CD4-positive, alpha-beta T cell (primary cell): ENCODE data around the gene SOS2. TPM values are rescaled to one million over a fixed set of nuclear protein-coding genes. Genes with fewer than 3 reads are reported as not detected.

Experiments
- ATAC-seq: fragments of 200-7000 bp; cut with Tn5 transposase; one replicate; pipeline ENCODE4 v1.10.0; 2022; ENCODE audit warnings: mild to moderate bottlenecking; ENCODE audit not compliant: poor library complexity
- CTCF ChIA-PET: fragments of 350-600 bp; sonication (Branson Sonifier 250); formaldehyde crosslinking; loops from one replicate; lab custom pipeline; 2021; ENCODE audit warnings: antibody characterized with exemption, inconsistent platforms; lab: Charles Lee
- POLR2A ChIA-PET: fragments of 350-600 bp; sonication (Branson Sonifier 250); formaldehyde crosslinking; loops from one replicate; lab custom pipeline; 2021; ENCODE audit warnings: antibody characterized with exemption, inconsistent platforms; lab: Charles Lee
- DNase-seq, 14 experiments: peaks; one replicate each; pipeline ENCODE4 v3.0.0-alpha.2; 2013 to 2020; ENCODE audit warnings: mixed read lengths in 2 of 14
- H3K27ac ChIP-seq, 2 donors: one replicate each; pipeline versions ENCODE4 v1.5.1 to v1.7.0; 2013; ENCODE audit warnings: low read length in 2 of 2, low read depth in 1 of 2, mild to moderate bottlenecking in 1 of 2
- H3K27me3 ChIP-seq, 2 experiments: 1 replicate in 1 of 2; 2 replicates in 1 of 2; pipeline versions ENCODE4 v1.6.1 to v1.7.0; 2013; ENCODE audit warnings: low read length in 2 of 2, control low read depth in 1 of 2, mild to moderate bottlenecking in 1 of 2, moderate library complexity in 1 of 2; ENCODE audit not compliant: insufficient read depth in 2 of 2, control insufficient read depth in 1 of 2
- H3K36me3 ChIP-seq: one replicate; pipeline ENCODE4 v1.6.1; 2013; ENCODE audit warnings: low read length, control low read depth; ENCODE audit not compliant: insufficient read depth
- H3K4me1 ChIP-seq: one replicate; pipeline ENCODE4 v1.6.1; 2013; ENCODE audit warnings: low read length, control low read depth; ENCODE audit not compliant: insufficient read depth
- H3K4me3 ChIP-seq: one replicate; pipeline ENCODE4 v1.5.1; 2013; ENCODE audit warnings: mild to moderate bottlenecking, low read length, moderate library complexity
- H3K9me3 ChIP-seq, 2 experiments: 1 replicate in 1 of 2; 2 replicates in 1 of 2; pipeline versions ENCODE4 v1.6.1 to v1.7.0; 2013; ENCODE audit warnings: low read length in 2 of 2, mild to moderate bottlenecking in 2 of 2, control low read depth in 1 of 2, moderate library complexity in 1 of 2; ENCODE audit not compliant: control insufficient read depth in 1 of 2, insufficient read depth in 1 of 2
- H3K27ac Mint-ChIP-seq: one replicate; pipeline ENCODE4 v1.8.0; 2020; ENCODE audit warnings: mixed read lengths
- H3K27me3 Mint-ChIP-seq: one replicate; pipeline ENCODE4 v1.8.0; 2021; ENCODE audit warnings: mixed read lengths
- H3K36me3 Mint-ChIP-seq: one replicate; pipeline ENCODE4 v1.8.0; 2021; ENCODE audit warnings: low read depth, mixed read lengths
- H3K4me1 Mint-ChIP-seq: one replicate; pipeline ENCODE4 v1.8.0; 2021; ENCODE audit warnings: low read depth, mixed read lengths
- H3K4me3 Mint-ChIP-seq: one replicate; pipeline ENCODE4 v1.8.0; 2020; ENCODE audit warnings: mild to moderate bottlenecking, mixed read lengths
- H3K9me3 Mint-ChIP-seq: one replicate; pipeline ENCODE4 v1.8.0; 2020; ENCODE audit warnings: mixed read lengths
- CTCF ChIP-seq: fragments of 200-600 bp; IDR thresholded peaks from one replicate; pipeline ENCODE4 v1.8.0; 2022; ENCODE audit warnings: antibody characterized with exemption, mild to moderate bottlenecking
- intact Hi-C, 2 experiments: fragments of 100-400 bp; cut with DNase I in 1 of 2; cut with micrococcal nuclease in 1 of 2; formaldehyde crosslinking; loops; one replicate each; pipeline versions ENCODE4 v1.15.1 to v1.9.0; 2023 to 2025; cut with DNase I, micrococcal nuclease
- total RNA-seq, 174 experiments: library from RNA in 2 of 174; stranded (reverse) in 2 of 174; gene quantifications; one replicate each; pipeline ENCODE4 v1.2.3 and lab custom pipeline; 2021 to 2026

SOS2 gene
- total RNA-seq, 2 experiments from 2014 or later, result 53.8 to 56.7 TPM

- no peak for TF ChIP-seq CTCF
Observed at GRCh38 chr14:50242566-50243310, 11.4 kb upstream of the SOS2 start.

GRCh38 chr14:50242096-50242495 lies 10.7 kb upstream of the SOS2 start:
- no peak for TF ChIP-seq CTCF
- H3K36me3 ChIP-seq, result no peaks in the 10 kb centered on the region
- no peaks in the 10 kb centered on the region for H3K9me3 ChIP-seq
- DNase-seq, result no peak
- Mint-ChIP-seq H3K9me3 (no peaks in the 10 kb centered on the region), H3K4me3 (no peak overlapping the region), H3K36me3 (peaks cover 3% of the 10 kb centered on the region), H3K27me3 (no peaks in the 10 kb centered on the region), H3K27ac (no peak overlapping the region), H3K4me1 (no peaks in the 10 kb centered on the region)
- no peak overlapping the region for H3K27ac ChIP-seq
- no peaks in the 10 kb centered on the region for H3K27me3 ChIP-seq
- no peak overlapping the region for H3K4me3 ChIP-seq
- no peak for ATAC-seq
- no peaks in the 10 kb centered on the region for H3K4me1 ChIP-seq
- intact Hi-C loops, result no loop called here
- CTCF ChIA-PET, result no interaction called here
- POLR2A ChIA-PET, result no interaction called here

More at GRCh38 chr14:50242566-50243310, 11.4 kb upstream of the SOS2 start:
- no peak overlapping the region for H3K4me3 Mint-ChIP-seq
- DNase-seq (no peak), ATAC-seq (no peak)
- H3K27me3 ChIP-seq, result no peaks in the 10 kb centered on the region
- no peaks in the 10 kb centered on the region for H3K4me1 Mint-ChIP-seq
- H3K27me3 Mint-ChIP-seq, result no peaks in the 10 kb centered on the region
- ChIA-PET CTCF (no interaction called here), POLR2A (interaction anchor here (0.7 to 1.0 kb wide), 2 partner anchors 11 to 657 kb away, joined by 3 to 4 read pairs; partner anchors contain the start of gene SOS2)
- H3K36me3 ChIP-seq, result no peaks in the 10 kb centered on the region
- H3K9me3 Mint-ChIP-seq, result no peaks in the 10 kb centered on the region
- no peak overlapping the region for H3K4me3 ChIP-seq
- intact Hi-C loops, result no loop called here
- H3K4me1 ChIP-seq, result no peaks in the 10 kb centered on the region
- H3K36me3 Mint-ChIP-seq, result peaks cover 3% of the 10 kb centered on the region
- H3K27ac ChIP-seq, result no peak overlapping the region
- H3K27ac Mint-ChIP-seq, result no peak overlapping the region
- no peaks in the 10 kb centered on the region for H3K9me3 ChIP-seq

- Histone ChIP-seq H3K4me1 (peaks cover 16% of the 10 kb centered on the region), H3K27me3 (no peaks in the 10 kb centered on the region), H3K27ac (no peak overlapping the region), H3K4me3 (no peak overlapping the region), H3K36me3 (no peaks in the 10 kb centered on the region), H3K9me3 (no peaks in the 10 kb centered on the region)
- TF ChIP-seq CTCF, result no peak
- ChIA-PET POLR2A (interaction anchor here (0.7 kb wide), 1 partner anchor 61 kb away, joined by 3 read pairs; no protein-coding TSS in a partner anchor), CTCF (no interaction called here)
- Mint-ChIP-seq H3K4me3 (no peak overlapping the region), H3K36me3 (no peaks in the 10 kb centered on the region), H3K27me3 (no peaks in the 10 kb centered on the region), H3K9me3 (no peaks in the 10 kb centered on the region), H3K4me1 (peaks cover 15% of the 10 kb centered on the region), H3K27ac (no peak overlapping the region)
- intact Hi-C loops, result loop anchor here in 1 of 2 experiments (10.0 kb wide), 1 partner anchor 587 kb away; no protein-coding TSS in a partner anchor
- DNase-seq, result no peak
- ATAC-seq, result no peak
Observed at GRCh38 chr14:50237427-50237826, 6.0 kb upstream of the SOS2 start.
